HepG2 (cell line): ENCODE data around the gene SCYL1. TPM values are rescaled to one million over a fixed set of nuclear protein-coding genes. Genes with fewer than 3 reads are reported as not detected.

Experiments used
- ASH2L ChIP-seq: fragments of 300-600, 200-600 bp; sonication (generic); IDR thresholded peaks from 2 replicates; pipeline ENCODE4 v1.7.0; 2017; ENCODE audit warnings: low read depth, mild to moderate bottlenecking, moderate library complexity, mixed read lengths, low read length; ENCODE audit not compliant: insufficient read length
- FOXC1 ChIP-seq: sonication (generic); formaldehyde crosslinking; IDR thresholded peaks from 2 replicates; pipeline ENCODE4 v1.8.0; 2022; ENCODE audit warnings: mild to moderate bottlenecking, missing genetic modification reagents, borderline replicate concordance
- GATAD1 ChIP-seq: IDR thresholded peaks from 2 replicates; pipeline ENCODE4 v1.6.1; 2016; ENCODE audit warnings: missing genetic modification reagents, missing compliant biosample characterization
- GLI4 ChIP-seq: sonication (generic); formaldehyde crosslinking; IDR thresholded peaks from 2 replicates; pipeline ENCODE4 v1.5.1; 2020; ENCODE audit warnings: missing genetic modification reagents, mild to moderate bottlenecking, moderate library complexity, borderline replicate concordance
- HMGXB4 ChIP-seq, 2 experiments: sonication (generic) in 1 of 2; formaldehyde crosslinking in 1 of 2; IDR thresholded peaks; 2 replicates each; pipeline versions ENCODE4 v1.4.0 to v1.6.1; 2018 to 2020; ENCODE audit warnings: missing genetic modification reagents in 2 of 2, borderline replicate concordance in 1 of 2, low read depth in 1 of 2, mild to moderate bottlenecking in 1 of 2, missing biosample characterization in 1 of 2
- PAF1 ChIP-seq: IDR thresholded peaks from 2 replicates; pipeline ENCODE4 v1.6.1; 2016; ENCODE audit warnings: missing genetic modification reagents, missing compliant biosample characterization
- POLR2A ChIP-seq, 2 experiments: IDR thresholded peaks; 2 replicates each; pipeline ENCODE4 v1.6.1; 2011; ENCODE audit warnings: low read depth in 2 of 2, low read length in 2 of 2, mild to moderate bottlenecking in 1 of 2, moderate library complexity in 1 of 2; ENCODE audit not compliant: insufficient read depth in 1 of 2
- PRDM10 ChIP-seq: sonication (generic); formaldehyde crosslinking; IDR thresholded peaks from 2 replicates; pipeline ENCODE4 v1.4.0; 2020; ENCODE audit warnings: low read depth, missing genetic modification reagents
- PRDM15 ChIP-seq: sonication (generic); formaldehyde crosslinking; IDR thresholded peaks from 2 replicates; pipeline ENCODE4 v1.4.0; 2020; ENCODE audit warnings: missing genetic modification reagents
- ZBTB39 ChIP-seq: sonication (generic); formaldehyde crosslinking; IDR thresholded peaks from 2 replicates; pipeline ENCODE4 v1.5.0; 2020; ENCODE audit warnings: missing genetic modification reagents
- ZNF432 ChIP-seq: sonication (generic); formaldehyde crosslinking; IDR thresholded peaks from 2 replicates; pipeline ENCODE4 v1.5.0; 2020; ENCODE audit warnings: missing genetic modification reagents, mild to moderate bottlenecking, borderline replicate concordance
- ZNF574 ChIP-seq: sonication (generic); formaldehyde crosslinking; IDR thresholded peaks from 2 replicates; pipeline ENCODE4 v1.4.0; 2020; ENCODE audit warnings: missing genetic modification reagents
- ZNF629 ChIP-seq: sonication (generic); formaldehyde crosslinking; conservative IDR thresholded peaks from 2 replicates; pipeline ENCODE4 v1.5.0; 2020; ENCODE audit warnings: missing genetic modification reagents
- polyA plus RNA-seq, 8 experiments: library from polyadenylated mRNA; depleted of rRNA in 3 of 8; stranded (reverse) in 7 of 8; unstranded in 1 of 8; fragments of >200 nt; fragmentation: Illumina TruSeq in 4 of 8; extraction: Trizol in 4 of 8; gene quantifications; 2 replicates each; pipeline versions ENCODE4 v1.2.1 to v1.2.3, GENCODE V29; 2011 to 2016; ENCODE audit warnings: low read depth in 4 of 8, missing spikeins in 1 of 8, mixed read lengths in 1 of 8; ENCODE audit not compliant: insufficient read depth in 1 of 8
- total RNA-seq, 5 experiments: library from RNA; depleted of rRNA; stranded (reverse); fragments of >200 nt; fragmentation: Illumina TruSeq; extraction: Trizol; gene quantifications; 2 replicates each; pipeline ENCODE4 v1.2.3, GENCODE V29; 2016; ENCODE audit warnings: low read depth in 1 of 5

SCYL1 gene
- total and polyA plus RNA-seq, 2 of the 13 experiments (the other 11 are each of a cell fraction or from before 2014, with no cell fraction given), result 65.9 to 103 TPM

- TF ChIP-seq ZNF574, result 0 out of 2 replicates have a peak, but pooled peaks have one; percentile 19
- TF ChIP-seq PRDM10 (CRISPR knock-in tag), result peak; percentile 93
- TF ChIP-seq ASH2L, result peak; percentile 4
- TF ChIP-seq HMGXB4 (CRISPR knock-in tag; IDR thresholded peaks at IDR 0.05; ENCODE audit: borderline replicate concordance in 1 of 2, low read depth in 1 of 2), result no peak
- TF ChIP-seq PRDM15, result no peak
- TF ChIP-seq ZNF432 (CRISPR knock-in tag), result no peak
- TF ChIP-seq PAF1 (CRISPR knock-in tag), result peak; percentile 62; the same call in 1 of the 2 replicates
- no peak for TF ChIP-seq GLI4 (CRISPR knock-in tag)
- TF ChIP-seq ZBTB39 (CRISPR knock-in tag), result no peak
- TF ChIP-seq FOXC1, result no peak
- TF ChIP-seq GATAD1 (CRISPR knock-in tag), result 0 out of 2 replicates have a peak, but pooled peaks have one; percentile 0
- no peak for TF ChIP-seq ZNF629 (CRISPR knock-in tag)
- peak; percentile 50 to 80 for TF ChIP-seq POLR2A (IDR thresholded peaks at IDR 0.05; ENCODE audit: insufficient read depth in 1 of 2, low read depth in 2 of 2, low read length in 2 of 2)
Observed at GRCh38 chr11:65506772-65507505, 17.9 kb upstream of the SCYL1 start (continued).
